ENCODE measurements around the gene IVD.

GRCh38 chr15:40382580-40383456, 22.8 kb upstream of the IVD start, which contains the start of gene KNSTRN:
- TF ChIP-seq ZNF274 (IDR thresholded peaks at IDR 0.05; ENCODE audit: low read depth, low read length): no peak
- TF ChIP-seq YY1 (IDR thresholded peaks at IDR 0.05; ENCODE audit: insufficient read depth, insufficient read length): peak; percentile 98
- no peak for TF ChIP-seq SUZ12 (IDR thresholded peaks at IDR 0.05; ENCODE audit: extremely low read depth, insufficient read depth, insufficient read length)

All from NT2/D1 (cell line).